Vagina (tissue), 2 donors: Measurements from ENCODE around the gene IL10RA.

Source experiments
- CTCF ChIP-seq, 3 experiments: fragments of 450-650 bp in 2 of 3; fragments of 200-600 bp in 1 of 3; sonication (generic) in 1 of 3; IDR thresholded peaks; one replicate each; pipeline ENCODE4 v1.5.1; 2017 to 2019; ENCODE audit warnings: antibody characterized with exemption in 3 of 3, mild to moderate bottlenecking in 2 of 3, moderate library complexity in 2 of 3
- POLR2A ChIP-seq, 2 donors: fragments of 450-650 bp; IDR thresholded peaks; one replicate each; pipeline ENCODE4 v1.6.1; 2017; ENCODE audit warnings: antibody characterized with exemption in 2 of 2, mild to moderate bottlenecking in 2 of 2, moderate library complexity in 2 of 2
- POLR2AphosphoS5 ChIP-seq, 2 donors: sonication (generic); formaldehyde crosslinking; IDR thresholded peaks; one replicate each; pipeline ENCODE4 v1.9.0; 2017; ENCODE audit warnings: antibody characterized with exemption in 2 of 2, mild to moderate bottlenecking in 2 of 2, low read depth in 1 of 2; ENCODE audit not compliant: insufficient read depth in 1 of 2

GRCh38 chr11:117949062-117949461 is 37.1 kb upstream of the IL10RA start:
- TF ChIP-seq CTCF (IDR thresholded peaks at IDR 0.05): no peak
- no peak for TF ChIP-seq POLR2A (IDR thresholded peaks at IDR 0.05)
- TF ChIP-seq POLR2AphosphoS5 (IDR thresholded peaks at IDR 0.05; ENCODE audit: insufficient read depth in 1 of 2, low read depth in 1 of 2): no peak
